KOPT-K1 (cell line): Measurements from ENCODE around the gene ZMYM2.

Experiments used
- H3K27ac ChIP-seq: fragments of 200-600 bp; sonication (generic); 2 replicates; pipeline ENCODE4 v1.5.1; 2016; ENCODE audit warnings: antibody characterized with exemption, mild to moderate bottlenecking, low read depth, low read length; ENCODE audit not compliant: poor library complexity, severe bottlenecking
- H3K36me3 ChIP-seq: fragments of 200-600 bp; sonication (generic); 2 replicates; pipeline ENCODE4 v1.5.1; 2017; ENCODE audit warnings: antibody characterized with exemption, mild to moderate bottlenecking, low read length, moderate library complexity; ENCODE audit not compliant: insufficient read depth
- H3K9me3 ChIP-seq: fragments of 200-600 bp; sonication (generic); 2 replicates; pipeline ENCODE4 v1.5.1; 2017; ENCODE audit warnings: antibody characterized with exemption, low read length, mild to moderate bottlenecking; ENCODE audit not compliant: insufficient read depth, poor library complexity, severe bottlenecking

The ZMYM2 gene

GRCh38 chr13:20126541-20127261 lies 168.2 kb downstream of the ZMYM2 start:
- no peaks in the 10 kb centered on the region for H3K9me3 ChIP-seq
- H3K27ac ChIP-seq: no peak overlapping the region
- no peaks in the 10 kb centered on the region for H3K36me3 ChIP-seq

DNA sequence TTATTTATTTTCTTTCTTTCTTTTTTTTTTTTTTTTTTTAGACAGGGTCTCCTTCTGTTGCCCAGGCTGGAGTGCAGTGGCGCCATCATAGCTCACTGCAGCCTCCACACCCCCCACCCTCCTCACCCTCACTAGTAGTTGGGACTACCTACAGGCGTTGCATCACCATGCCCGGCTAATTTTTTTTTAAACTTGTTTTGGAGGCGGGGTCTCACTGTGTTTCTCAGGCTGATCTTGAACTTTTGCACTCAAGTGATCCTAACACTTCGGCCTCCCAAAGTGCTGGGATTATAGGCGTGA lies 168.7 kb downstream of the ZMYM2 start:
- H3K9me3 ChIP-seq: no peaks in the 10 kb centered on the region
- no peaks in the 10 kb centered on the region for H3K36me3 ChIP-seq
- no peak overlapping the region for H3K27ac ChIP-seq

DNA sequence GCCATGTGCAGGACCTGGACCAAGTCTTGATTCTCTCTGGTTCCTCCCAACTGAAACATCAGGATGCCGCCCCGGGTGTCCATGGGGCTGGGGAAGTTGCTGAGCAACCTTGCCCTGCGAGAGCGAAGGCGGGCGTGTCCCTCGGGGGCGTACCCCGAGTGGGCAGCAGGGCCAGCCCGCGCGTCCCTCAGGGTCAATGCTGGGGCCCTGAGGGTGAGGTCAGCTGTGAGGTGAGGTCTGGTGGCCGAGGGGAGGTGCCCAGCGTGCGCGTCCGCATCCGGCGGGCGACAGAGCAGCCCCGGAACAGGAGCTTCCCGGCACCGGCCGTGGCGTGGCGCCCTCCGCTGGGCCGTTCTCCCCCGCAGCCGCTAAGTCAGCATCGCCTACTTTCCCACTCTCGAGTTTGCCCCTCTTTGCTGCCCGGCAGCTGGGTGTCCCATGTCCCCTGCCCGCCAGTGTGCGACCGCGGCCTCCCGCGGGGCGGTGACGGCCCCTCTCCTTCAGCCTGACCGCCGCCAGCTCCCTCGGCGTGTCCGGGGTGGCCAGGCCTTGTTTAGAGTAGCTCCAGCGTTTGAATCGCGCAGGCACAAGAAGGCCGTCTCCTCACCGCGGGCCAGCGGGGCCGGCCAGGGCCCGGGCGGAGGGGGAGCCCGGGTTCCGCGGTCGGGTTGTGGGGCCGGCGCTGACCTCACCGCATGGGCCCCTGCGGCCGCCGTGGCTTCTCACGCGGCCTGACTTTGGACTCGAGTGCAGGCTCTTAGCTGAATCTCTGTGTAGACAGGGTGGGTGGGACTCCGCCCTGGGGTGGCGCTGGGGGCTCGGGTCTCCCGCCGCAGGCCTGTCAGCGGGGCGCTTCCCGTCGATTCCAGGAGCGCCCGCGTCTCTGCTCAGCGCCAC lies 169.3 kb downstream of the ZMYM2 start:
- H3K27ac ChIP-seq: no peak overlapping the region
- H3K36me3 ChIP-seq: no peaks in the 10 kb centered on the region
- H3K9me3 ChIP-seq: no peaks in the 10 kb centered on the region

GRCh38 chr13:20128459-20128931 lies 170.0 kb downstream of the ZMYM2 start:
- no peaks in the 10 kb centered on the region for H3K9me3 ChIP-seq
- H3K27ac ChIP-seq: no peak overlapping the region
- H3K36me3 ChIP-seq: no peaks in the 10 kb centered on the region

DNA sequence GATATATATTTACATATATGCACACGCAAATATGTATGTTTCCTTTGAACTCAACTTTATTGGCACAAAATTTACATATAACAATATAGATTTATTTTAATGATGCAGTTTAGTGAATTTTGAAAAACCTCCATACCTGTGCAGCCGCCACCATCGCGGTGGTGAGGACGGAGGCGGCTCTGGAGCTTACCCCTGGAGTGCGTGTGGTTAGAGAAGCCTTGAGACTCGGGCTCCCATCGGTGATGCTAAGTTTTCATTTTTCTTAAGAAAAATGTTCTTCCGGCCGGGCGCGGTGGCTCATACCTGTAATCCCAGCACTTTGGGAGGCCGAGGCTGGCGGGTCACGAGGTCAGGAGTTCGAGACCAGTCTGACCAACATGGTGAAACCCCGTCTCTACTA lies 170.5 kb downstream of the ZMYM2 start:
- Histone ChIP-seq H3K27ac (no peak overlapping the region), H3K9me3 (no peaks in the 10 kb centered on the region), H3K36me3 (no peaks in the 10 kb centered on the region)

GRCh38 chr13:20130012-20130411 lies 171.5 kb downstream of the ZMYM2 start:
- H3K36me3 ChIP-seq: no peaks in the 10 kb centered on the region
- no peak overlapping the region for H3K27ac ChIP-seq
- H3K9me3 ChIP-seq: no peaks in the 10 kb centered on the region

DNA sequence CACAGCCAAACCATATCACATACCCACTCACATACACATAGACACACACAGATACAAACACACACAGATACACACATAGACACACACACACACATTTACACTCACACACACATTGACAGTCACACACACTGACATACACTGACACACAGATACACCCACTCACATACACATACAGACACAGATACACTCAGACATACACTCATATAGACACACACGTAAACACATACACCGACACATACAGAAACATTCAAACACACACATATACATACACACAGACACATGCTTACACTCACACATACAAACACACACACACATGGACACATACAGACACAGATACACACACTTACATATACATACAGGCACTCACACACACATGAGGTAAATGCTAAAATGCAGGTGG lies 172.1 kb downstream of the ZMYM2 start:
- no peak overlapping the region for H3K27ac ChIP-seq
- H3K9me3 ChIP-seq: no peaks in the 10 kb centered on the region
- no peaks in the 10 kb centered on the region for H3K36me3 ChIP-seq

DNA sequence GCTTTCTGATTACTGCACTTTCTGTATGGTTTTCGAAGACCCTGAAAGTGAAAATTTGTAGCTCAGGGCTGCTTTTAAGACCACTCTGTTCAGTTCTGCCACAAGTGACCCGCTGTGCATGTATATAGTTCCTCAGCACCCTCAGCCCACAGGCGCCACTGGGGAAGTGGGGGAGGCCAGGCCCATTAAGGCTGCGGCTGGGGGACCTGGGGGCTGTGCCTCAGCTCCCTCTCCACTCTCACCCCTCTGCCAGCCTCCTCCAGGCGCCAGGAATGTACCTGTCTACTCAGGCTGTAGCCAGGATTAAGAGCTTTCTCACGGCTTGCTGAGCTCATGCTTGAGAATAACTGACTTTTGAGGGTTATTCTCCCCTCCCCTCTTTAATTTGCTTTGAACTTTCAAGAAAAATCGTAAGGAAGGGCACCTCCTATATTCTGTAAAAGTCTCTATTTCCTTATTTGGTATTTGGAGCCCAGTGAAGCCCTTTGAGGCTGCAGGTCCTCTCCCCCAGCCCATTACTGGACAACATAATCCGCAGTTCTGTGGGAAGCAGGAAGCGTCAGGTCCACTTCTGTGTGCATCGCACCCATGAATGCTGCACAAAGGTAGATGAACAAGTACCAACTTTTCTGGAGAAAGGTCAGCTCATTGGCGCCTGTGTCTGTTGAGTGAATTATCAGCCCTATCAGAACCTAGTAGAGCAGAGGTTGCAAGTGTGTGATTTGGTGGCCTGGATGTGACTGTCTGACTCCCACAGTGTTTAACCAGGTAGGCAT lies 172.7 kb downstream of the ZMYM2 start:
- Histone ChIP-seq H3K9me3 (no peaks in the 10 kb centered on the region), H3K36me3 (no peaks in the 10 kb centered on the region), H3K27ac (no peak overlapping the region)

GRCh38 chr13:20132052-20132634 lies 173.6 kb downstream of the ZMYM2 start:
- Histone ChIP-seq H3K27ac (no peak overlapping the region), H3K36me3 (no peaks in the 10 kb centered on the region), H3K9me3 (no peaks in the 10 kb centered on the region)

DNA sequence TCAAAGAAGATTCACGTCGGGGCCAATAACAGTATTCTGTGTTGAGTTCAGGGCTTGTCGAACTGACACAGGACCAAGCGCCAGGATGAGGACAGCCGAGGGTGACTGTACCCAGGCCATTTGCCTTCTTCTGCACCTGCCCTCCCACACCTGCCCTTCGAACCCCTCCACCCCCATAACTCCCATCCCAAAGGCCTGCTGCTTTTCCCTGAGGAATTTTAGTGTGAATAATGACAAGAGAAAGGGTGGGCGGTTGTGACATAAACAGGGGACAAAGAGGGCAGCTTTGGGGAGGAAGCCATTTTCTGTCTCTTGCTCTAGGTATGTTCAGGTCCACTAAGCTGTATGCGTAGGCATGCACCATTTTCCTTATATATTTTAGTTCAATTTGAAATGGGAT lies 176.2 kb downstream of the ZMYM2 start:
- Histone ChIP-seq H3K9me3 (no peaks in the 10 kb centered on the region), H3K36me3 (no peaks in the 10 kb centered on the region), H3K27ac (no peak overlapping the region)

GRCh38 chr13:20136781-20137703 lies 178.5 kb downstream of the ZMYM2 start:
- H3K27ac ChIP-seq: no peak overlapping the region
- no peaks in the 10 kb centered on the region for H3K9me3 ChIP-seq

GRCh38 chr13:20137875-20138274 lies 179.3 kb downstream of the ZMYM2 start:
- Histone ChIP-seq H3K36me3 (no peaks in the 10 kb centered on the region), H3K9me3 (no peaks in the 10 kb centered on the region), H3K27ac (no peak overlapping the region)

More at GRCh38 chr13:20136781-20137703, 178.5 kb downstream of the ZMYM2 start:
- no peaks in the 10 kb centered on the region for H3K36me3 ChIP-seq

DNA sequence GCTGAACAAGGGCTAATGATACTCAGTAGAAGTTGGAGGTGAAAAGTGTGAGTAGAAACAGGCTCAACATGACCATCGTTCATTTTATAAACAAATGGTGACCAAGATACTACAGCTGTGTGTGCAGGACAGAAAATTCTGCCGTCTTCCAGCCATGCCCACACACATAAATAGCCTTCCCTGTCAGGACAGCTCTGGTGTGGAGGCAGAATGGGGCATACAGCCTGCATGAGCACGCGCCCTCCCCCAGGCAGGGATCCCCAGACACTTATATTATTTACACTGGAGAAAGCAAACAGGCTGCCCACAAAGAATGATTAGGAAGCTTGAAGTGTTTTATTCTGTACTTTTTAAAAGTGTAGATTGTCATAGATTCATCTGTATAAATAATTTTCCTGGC lies 182.0 kb downstream of the ZMYM2 start:
- no peaks in the 10 kb centered on the region for H3K36me3 ChIP-seq
- H3K9me3 ChIP-seq: no peaks in the 10 kb centered on the region
- H3K27ac ChIP-seq: no peak overlapping the region
